ENCODE results near the gene ACTR3C. TPM values are rescaled to one million over a fixed set of nuclear protein-coding genes. Genes with fewer than 3 reads are reported as not detected.

Gene ACTR3C
- total RNA-seq, 1 experiment from 2014 or later, result not detected

GRCh38 chr7:150336746-150337145 is 13.4 kb upstream of the ACTR3C start:
- Histone ChIP-seq H3K4me3 (no peak overlapping the region), H3K27ac (no peak overlapping the region), H3K27me3 (replicated peaks) (no peaks in the 10 kb centered on the region), H3K4me1 (replicated peaks) (no peaks in the 10 kb centered on the region), H3K36me3 (no peaks in the 10 kb centered on the region), H3K9me3 (replicated peaks) (no peaks in the 10 kb centered on the region)
- no peak for DNase-seq (ENCODE audit: low read depth in 1 of 2, low spot score in 2 of 2)

- Histone ChIP-seq H3K4me3 (no peak overlapping the region), H3K36me3 (no peaks in the 10 kb centered on the region), H3K4me1 (replicated peaks) (no peaks in the 10 kb centered on the region), H3K27ac (no peak overlapping the region), H3K27me3 (replicated peaks) (no peaks in the 10 kb centered on the region), H3K9me3 (replicated peaks) (no peaks in the 10 kb centered on the region)
- DNase-seq (ENCODE audit: low read depth in 1 of 2, low spot score in 2 of 2), result no peak
These were observed 12.4 kb upstream of the ACTR3C start for GRCh38 chr7:150335774-150336112.

DNA sequence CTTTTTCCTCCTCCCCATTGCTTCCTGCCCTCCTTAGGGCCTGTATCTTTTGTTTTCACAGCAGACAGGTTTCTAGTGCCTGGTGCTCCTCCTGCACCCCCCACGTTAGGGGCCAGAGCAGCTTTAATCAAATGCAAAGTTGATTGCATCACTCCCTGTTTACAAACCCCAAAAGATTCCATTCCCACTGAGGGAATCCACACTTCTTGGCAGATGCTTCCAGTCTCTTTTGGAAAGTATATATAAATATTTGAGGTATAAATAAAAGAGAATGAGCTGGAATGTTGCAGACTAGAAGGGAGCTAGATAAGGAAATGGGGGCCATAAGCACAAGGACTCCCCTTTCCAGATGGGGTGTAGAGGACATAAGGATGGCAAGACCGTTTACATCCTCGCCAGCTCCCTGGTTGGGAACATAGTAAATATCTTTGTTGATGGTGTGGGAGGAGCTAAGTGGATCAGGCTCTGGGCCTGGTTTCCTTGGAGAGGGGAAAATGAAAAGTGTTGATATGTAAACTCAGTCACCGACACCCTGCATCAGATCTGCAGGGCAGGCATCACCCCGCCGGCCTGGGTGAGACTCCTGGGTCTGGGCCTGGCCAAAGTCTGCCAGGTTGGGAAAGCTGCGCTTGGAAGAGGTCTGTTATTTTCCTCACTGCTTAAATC is 11.9 kb upstream of the ACTR3C start:
- Histone ChIP-seq H3K4me3 (no peak overlapping the region), H3K27ac (no peak overlapping the region), H3K36me3 (no peaks in the 10 kb centered on the region), H3K4me1 (replicated peaks) (no peaks in the 10 kb centered on the region), H3K27me3 (replicated peaks) (no peaks in the 10 kb centered on the region), H3K9me3 (replicated peaks) (no peaks in the 10 kb centered on the region)
- DNase-seq (ENCODE audit: low read depth in 1 of 2, low spot score in 2 of 2), result no peak

DNA sequence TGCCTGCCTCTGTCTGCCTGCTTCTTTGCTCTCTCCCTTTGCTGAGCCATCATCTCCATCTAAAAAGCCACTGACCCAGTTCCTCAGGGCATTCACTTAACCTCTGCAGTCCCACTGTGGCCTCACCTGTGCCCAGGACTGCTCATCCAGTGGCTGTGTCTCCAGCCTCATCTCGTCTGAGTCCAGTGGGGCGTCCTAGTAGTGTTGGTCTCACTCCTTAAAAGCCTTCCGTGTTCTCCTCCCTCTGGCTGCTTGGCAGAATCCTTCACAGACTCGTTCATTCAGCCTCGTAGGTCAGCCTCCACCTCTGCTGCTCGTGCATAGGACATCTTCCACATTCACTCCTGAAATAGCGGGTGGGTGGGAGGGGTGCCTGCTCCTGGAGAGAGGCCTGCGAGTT is 10.8 kb upstream of the ACTR3C start:
- H3K9me3 ChIP-seq (replicated peaks), result no peaks in the 10 kb centered on the region

DNA sequence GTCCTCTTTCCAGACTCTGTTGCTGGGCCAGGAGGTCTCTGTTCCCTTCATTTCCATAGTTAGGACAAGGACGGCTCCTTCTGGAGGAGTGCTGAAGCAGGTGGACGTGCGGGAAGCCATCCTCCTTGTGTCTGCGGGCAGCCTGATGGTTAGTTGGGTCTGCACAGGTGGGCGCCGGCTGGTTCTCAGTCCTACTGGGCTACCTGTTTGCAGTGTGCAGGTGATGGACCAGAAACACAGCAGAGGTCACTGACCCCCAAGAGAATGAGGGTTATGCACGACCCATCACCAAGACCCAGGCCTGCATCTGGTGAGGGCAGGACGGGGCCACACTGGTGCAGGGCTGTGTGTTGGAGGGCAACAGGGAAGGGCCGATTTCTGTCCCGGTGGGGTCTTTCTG is 10.3 kb upstream of the ACTR3C start:
- Histone ChIP-seq H3K4me1 (replicated peaks) (no peaks in the 10 kb centered on the region), H3K27ac (no peak overlapping the region), H3K36me3 (no peaks in the 10 kb centered on the region), H3K4me3 (no peak overlapping the region), H3K27me3 (replicated peaks) (no peaks in the 10 kb centered on the region), H3K9me3 (replicated peaks) (no peaks in the 10 kb centered on the region)
- DNase-seq (ENCODE audit: low read depth in 1 of 2, low spot score in 2 of 2), result no peak

More for the DNA sequence above, 10.8 kb upstream of the ACTR3C start:
- DNase-seq (ENCODE audit: low read depth in 1 of 2, low spot score in 2 of 2), result no peak
- no peaks in the 10 kb centered on the region for H3K27me3 ChIP-seq (replicated peaks)
- no peak overlapping the region for H3K27ac ChIP-seq
- no peak overlapping the region for H3K4me3 ChIP-seq
- no peaks in the 10 kb centered on the region for H3K4me1 ChIP-seq (replicated peaks)
- H3K36me3 ChIP-seq, result no peaks in the 10 kb centered on the region

DNA sequence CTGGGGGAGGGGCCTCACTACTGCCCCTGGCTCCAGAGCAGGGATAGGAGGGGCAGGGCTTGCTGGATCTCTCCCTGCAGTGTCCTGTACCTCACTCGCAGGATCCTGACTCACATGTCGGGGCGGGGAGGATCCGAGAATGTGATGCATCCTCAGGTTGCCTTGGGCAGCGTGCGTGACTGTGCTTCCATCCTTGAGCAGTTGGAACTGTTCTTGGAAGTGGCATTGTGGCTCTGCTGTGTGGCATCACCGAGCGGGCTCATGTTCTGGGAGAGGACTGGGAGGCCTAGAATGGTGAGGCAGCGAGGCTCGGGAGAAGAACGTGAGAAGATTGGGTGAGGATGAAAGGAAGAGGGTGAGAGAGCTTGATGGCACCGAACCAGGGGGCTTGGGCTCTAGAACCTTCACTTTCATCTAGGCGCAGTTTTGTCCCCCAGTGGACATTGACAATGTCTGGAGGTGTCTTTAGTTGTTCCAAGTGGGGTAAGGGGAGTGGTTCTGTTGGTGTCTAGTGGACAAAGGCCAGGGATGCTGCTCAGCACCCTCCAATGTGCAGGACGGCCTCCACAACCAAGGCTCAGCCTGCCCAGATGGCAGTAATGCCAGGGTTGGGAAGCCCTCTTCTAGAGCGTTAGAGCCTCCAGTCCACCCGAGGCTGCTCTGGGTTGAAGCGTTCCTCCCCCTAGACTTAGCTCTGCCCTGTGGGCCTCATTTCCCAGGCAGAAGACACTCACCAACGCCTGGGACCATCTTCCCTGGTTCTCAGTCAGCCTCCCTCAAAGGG is 9.7 kb upstream of the ACTR3C start:
- Histone ChIP-seq H3K27ac (no peak overlapping the region), H3K4me3 (no peak overlapping the region), H3K36me3 (no peaks in the 10 kb centered on the region), H3K27me3 (replicated peaks) (no peaks in the 10 kb centered on the region), H3K9me3 (replicated peaks) (no peaks in the 10 kb centered on the region), H3K4me1 (replicated peaks) (no peaks in the 10 kb centered on the region)
- DNase-seq (ENCODE audit: low read depth in 1 of 2, low spot score in 2 of 2), result no peak

GRCh38 chr7:150330211-150330885 is 7.0 kb upstream of the ACTR3C start:
- Histone ChIP-seq H3K36me3 (no peaks in the 10 kb centered on the region), H3K4me3 (no peak overlapping the region), H3K27ac (no peak overlapping the region)

GRCh38 chr7:150329331-150330120 is 6.2 kb upstream of the ACTR3C start:
- no peak for DNase-seq (ENCODE audit: low read depth in 1 of 2, low spot score in 2 of 2)
- H3K4me3 ChIP-seq, result no peak overlapping the region
- H3K4me1 ChIP-seq (replicated peaks), result no peaks in the 10 kb centered on the region
- no peaks in the 10 kb centered on the region for H3K27me3 ChIP-seq (replicated peaks)
- no peaks in the 10 kb centered on the region for H3K36me3 ChIP-seq
- no peaks in the 10 kb centered on the region for H3K9me3 ChIP-seq (replicated peaks)
- H3K27ac ChIP-seq, result no peak overlapping the region

More at GRCh38 chr7:150330211-150330885, 7.0 kb upstream of the ACTR3C start:
- no peak for DNase-seq (ENCODE audit: low read depth in 1 of 2, low spot score in 2 of 2)
- no peaks in the 10 kb centered on the region for H3K4me1 ChIP-seq (replicated peaks)
- H3K27me3 ChIP-seq (replicated peaks), result no peaks in the 10 kb centered on the region
- no peaks in the 10 kb centered on the region for H3K9me3 ChIP-seq (replicated peaks)

- no peaks in the 10 kb centered on the region for H3K27me3 ChIP-seq (replicated peaks)
- no peak overlapping the region for H3K4me3 ChIP-seq
- no peaks in the 10 kb centered on the region for H3K9me3 ChIP-seq (replicated peaks)
- DNase-seq (ENCODE audit: low read depth in 1 of 2, low spot score in 2 of 2), result no peak
- no peak overlapping the region for H3K27ac ChIP-seq
- H3K36me3 ChIP-seq, result no peaks in the 10 kb centered on the region
- H3K4me1 ChIP-seq (replicated peaks), result no peaks in the 10 kb centered on the region
These were observed 4.0 kb upstream of the ACTR3C start for GRCh38 chr7:150327308-150327707.

- Histone ChIP-seq H3K4me3 (no peak overlapping the region), H3K9me3 (replicated peaks) (no peaks in the 10 kb centered on the region), H3K27ac (no peak overlapping the region), H3K36me3 (no peaks in the 10 kb centered on the region), H3K4me1 (replicated peaks) (no peaks in the 10 kb centered on the region), H3K27me3 (replicated peaks) (no peaks in the 10 kb centered on the region)
- DNase-seq (ENCODE audit: low read depth in 1 of 2, low spot score in 2 of 2), result no peak
These were observed 3.4 kb upstream of the ACTR3C start for GRCh38 chr7:150326657-150327268.

- Histone ChIP-seq H3K9me3 (replicated peaks) (no peaks in the 10 kb centered on the region), H3K4me1 (replicated peaks) (no peaks in the 10 kb centered on the region), H3K27me3 (replicated peaks) (no peaks in the 10 kb centered on the region), H3K4me3 (no peak overlapping the region), H3K36me3 (no peaks in the 10 kb centered on the region), H3K27ac (no peak overlapping the region)
- DNase-seq (ENCODE audit: low read depth in 1 of 2, low spot score in 2 of 2), result no peak
These were observed 2.6 kb upstream of the ACTR3C start for GRCh38 chr7:150325901-150326300.

DNA sequence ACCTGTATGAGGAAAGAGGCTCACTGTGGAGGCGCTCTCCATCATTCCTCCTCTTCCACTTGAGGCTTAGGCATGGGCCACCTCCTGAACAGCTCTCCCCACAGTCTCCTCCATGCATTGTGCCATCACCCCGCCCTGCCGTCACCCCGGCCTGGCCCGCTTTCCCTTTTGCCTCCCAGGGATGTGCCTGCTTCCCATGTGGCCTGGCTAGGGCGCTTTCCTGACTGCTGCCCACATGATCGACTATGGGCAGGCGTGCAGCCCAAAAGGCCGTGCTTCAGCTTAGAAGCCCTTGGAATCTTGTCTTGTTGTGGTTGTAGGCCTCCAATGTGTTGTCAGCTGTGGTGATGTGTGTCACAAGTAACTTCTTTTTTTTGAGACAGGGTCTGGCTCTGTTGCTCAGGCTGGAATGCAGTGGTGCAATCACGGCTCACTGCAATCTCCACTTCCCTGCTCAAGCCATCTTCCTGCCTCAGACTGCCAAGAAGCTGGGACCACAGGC is 1.8 kb upstream of the ACTR3C start:
- no peak overlapping the region for H3K4me3 ChIP-seq
- H3K27me3 ChIP-seq (replicated peaks), result no peaks in the 10 kb centered on the region
- DNase-seq (ENCODE audit: low read depth in 1 of 2, low spot score in 2 of 2), result no peak
- H3K9me3 ChIP-seq (replicated peaks), result no peaks in the 10 kb centered on the region
- no peaks in the 10 kb centered on the region for H3K36me3 ChIP-seq
- no peaks in the 10 kb centered on the region for H3K4me1 ChIP-seq (replicated peaks)
- no peak overlapping the region for H3K27ac ChIP-seq

- Histone ChIP-seq H3K9me3 (replicated peaks) (no peaks in the 10 kb centered on the region), H3K4me3 (no peak overlapping the region), H3K27ac (no peak overlapping the region), H3K27me3 (replicated peaks) (no peaks in the 10 kb centered on the region), H3K4me1 (replicated peaks) (no peaks in the 10 kb centered on the region), H3K36me3 (no peaks in the 10 kb centered on the region)
- no peak for DNase-seq (ENCODE audit: low read depth in 1 of 2, low spot score in 2 of 2)
These were observed 1.1 kb upstream of the ACTR3C start for GRCh38 chr7:150324373-150324961.

Measured in SJSA1 (cell line).